ENCODE data around the gene PAIP2.

GRCh38 chr5:139378101-139378825, 36.6 kb downstream of the PAIP2 start:
- TF ChIP-seq, protein P1, sequence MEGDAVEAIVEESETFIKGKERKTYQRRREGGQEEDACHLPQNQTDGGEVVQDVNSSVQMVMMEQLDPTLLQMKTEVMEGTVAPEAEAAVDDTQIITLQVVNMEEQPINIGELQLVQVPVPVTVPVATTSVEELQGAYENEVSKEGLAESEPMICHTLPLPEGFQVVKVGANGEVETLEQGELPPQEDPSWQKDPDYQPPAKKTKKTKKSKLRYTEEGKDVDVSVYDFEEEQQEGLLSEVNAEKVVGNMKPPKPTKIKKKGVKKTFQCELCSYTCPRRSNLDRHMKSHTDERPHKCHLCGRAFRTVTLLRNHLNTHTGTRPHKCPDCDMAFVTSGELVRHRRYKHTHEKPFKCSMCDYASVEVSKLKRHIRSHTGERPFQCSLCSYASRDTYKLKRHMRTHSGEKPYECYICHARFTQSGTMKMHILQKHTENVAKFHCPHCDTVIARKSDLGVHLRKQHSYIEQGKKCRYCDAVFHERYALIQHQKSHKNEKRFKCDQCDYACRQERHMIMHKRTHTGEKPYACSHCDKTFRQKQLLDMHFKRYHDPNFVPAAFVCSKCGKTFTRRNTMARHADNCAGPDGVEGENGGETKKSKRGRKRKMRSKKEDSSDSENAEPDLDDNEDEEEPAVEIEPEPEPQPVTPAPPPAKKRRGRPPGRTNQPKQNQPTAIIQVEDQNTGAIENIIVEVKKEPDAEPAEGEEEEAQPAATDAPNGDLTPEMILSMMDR (conservative IDR thresholded peaks at IDR 0.05; ENCODE audit: low read length): no peak
- TF ChIP-seq EZH2phosphoT487 (IDR thresholded peaks at IDR 0.05; ENCODE audit: borderline replicate concordance, low read depth, low read length): no peak
